Activated T-cell treated with anti-CD3 and anti-CD28 coated beads for 48 hours (primary cell): Measurements from ENCODE around the gene RNF157.
"Not testable (repeated sequence)": the region's sequence is repeated elsewhere in the genome, so short reads cannot be mapped to it uniquely, and the experiment has no call there.

Experiments
- DNase-seq: peaks from one replicate; pipeline ENCODE4 v3.0.0-alpha.2; 2020; ENCODE audit warnings: low read depth

RNF157 gene

DNA sequence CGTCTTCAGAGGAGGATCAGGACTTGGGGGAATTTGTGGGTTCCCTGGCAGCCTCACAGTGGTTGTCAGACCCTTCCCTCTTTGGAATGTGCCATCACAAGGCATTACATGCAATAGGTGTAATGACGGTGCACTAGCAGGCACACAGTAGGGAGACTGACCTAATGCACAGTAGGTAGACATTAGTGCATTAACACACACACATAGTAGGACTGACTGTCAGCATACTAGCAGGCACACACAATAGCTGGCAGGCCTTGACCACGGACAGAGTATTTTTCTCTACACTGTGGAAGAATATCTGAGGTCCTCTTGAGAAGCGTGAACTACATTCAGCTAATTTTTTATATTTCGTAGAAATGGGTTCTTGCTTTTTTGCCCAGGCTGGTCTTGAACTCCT is 14.0 kb upstream of the RNF157 start:
- DNase-seq: no peak

DNA sequence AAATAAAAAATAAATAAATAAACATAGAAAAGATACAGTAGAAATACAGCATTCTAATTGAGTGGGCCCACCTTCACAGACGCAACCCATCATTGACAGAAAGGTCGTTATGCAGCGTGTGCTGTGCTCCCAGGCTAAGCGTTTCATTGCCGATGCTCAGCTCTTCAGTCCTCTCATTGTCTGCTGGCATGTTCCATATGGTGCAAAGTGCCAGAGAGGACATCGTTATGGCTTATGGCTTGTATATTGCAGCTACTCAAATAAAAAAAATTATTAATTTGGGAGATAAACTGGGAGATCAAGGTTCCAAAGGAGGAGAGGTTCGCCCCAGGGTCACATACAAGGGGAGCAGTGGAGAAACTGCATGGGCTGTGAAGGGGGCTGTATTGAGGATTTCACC is 13.5 kb upstream of the RNF157 start:
- DNase-seq: no peak

DNA sequence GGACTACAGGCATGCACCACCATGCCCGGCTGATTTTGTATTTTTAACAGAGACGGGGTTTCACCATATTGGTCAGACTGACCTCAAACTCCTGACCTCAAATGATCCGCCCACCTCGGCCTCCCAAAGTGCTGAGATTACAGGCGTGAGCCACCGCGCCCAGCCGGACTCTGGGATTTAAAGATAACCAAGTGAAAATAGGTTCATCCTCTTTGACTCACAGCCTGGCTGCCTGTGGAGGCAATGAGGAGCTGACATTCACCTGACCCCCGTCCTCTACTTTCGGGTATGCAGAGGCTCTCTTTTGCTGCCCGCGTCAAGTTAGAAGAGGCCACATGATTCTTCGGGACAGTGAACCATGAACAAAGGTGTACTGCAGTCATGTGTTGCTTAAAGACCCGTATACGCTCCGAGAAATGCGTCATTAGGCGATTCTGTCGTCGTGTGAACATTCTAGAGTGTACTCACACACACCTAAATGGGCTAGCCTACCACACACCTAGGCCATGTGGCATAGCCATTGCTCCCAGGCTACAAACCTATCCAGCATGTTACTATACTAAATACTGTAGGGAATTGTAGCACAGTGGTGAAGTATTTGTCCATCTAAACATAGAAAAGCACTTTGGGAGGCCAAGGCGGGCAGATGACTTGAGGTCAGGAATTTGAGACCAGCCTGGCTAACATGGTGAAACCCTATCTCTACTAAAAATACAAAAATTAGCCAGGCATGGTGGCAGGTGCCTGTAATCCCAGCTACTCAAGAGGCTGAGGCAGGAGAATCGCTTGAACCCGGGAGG is 12.9 kb upstream of the RNF157 start:
- DNase-seq: not testable (repeated sequence)

DNA sequence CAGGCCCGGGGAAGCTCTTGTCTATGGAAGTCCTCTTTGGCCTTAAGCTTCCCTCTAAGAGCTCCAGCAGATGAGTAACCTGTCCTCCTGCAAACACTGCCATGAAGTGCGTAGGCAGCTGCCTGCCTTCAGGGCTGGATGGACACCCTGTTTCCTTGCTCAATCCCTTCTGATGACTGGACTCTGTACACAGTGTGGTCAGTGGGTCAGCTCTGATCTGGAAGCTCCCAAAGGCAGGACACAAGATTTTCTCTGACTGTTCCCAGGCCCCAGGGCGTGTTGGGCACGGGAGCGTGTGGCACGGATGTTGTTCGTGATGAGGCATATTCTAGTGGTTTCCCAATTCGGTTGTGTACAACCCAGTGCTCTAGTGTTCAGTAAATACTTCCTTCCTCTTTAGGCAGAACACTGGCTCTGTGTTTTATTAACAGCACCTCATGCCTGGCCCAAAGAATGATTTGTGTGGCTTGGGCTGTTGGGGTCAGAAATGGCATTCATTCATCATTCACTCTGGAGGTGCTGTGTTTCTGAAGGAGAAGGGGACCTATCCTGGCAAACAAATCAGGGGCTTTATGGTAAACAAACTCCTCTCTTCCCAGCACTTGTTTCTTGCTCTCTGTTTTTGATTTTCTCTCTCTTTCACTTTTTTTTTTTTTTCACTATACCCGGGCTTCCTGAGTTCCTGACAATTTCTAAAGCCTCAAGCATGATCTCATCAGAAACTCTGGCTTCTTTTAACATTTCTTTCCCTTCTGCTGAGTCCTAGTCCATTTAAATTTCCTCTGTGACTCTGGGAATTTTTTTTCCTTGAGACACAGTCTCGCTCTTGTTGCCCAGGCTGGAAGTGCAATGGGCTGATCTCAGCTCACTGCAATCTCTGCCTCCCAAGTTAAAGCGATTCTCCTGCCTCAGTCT is 12.0 kb upstream of the RNF157 start:
- DNase-seq: no peak

DNA sequence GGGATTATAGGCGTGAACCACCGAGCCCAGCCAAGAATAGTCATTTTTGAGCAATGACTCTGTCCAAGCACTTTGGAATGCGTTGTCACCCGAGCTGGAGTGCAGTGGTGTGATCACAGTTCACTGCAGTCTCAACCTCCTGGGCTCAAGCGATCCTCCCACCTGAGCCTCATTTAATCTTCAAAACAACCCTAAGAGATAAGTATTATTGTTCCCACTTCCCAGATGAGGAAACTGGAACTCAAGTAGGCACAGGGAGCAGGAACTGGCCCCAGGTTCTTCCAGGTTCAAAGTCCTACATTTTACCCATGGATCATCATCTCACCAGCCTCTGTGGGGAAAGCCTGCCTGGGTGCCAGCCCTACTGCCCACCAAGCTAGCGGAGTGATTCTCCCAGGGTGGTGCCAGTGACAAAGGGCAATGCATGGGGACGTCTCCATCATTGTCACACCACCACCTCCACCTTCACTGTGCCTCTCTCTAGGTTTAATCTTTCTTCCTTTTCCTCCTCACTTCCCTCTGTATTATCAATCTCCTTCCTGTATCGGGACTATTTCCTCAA is 11.3 kb upstream of the RNF157 start:
- DNase-seq: no peak

DNA sequence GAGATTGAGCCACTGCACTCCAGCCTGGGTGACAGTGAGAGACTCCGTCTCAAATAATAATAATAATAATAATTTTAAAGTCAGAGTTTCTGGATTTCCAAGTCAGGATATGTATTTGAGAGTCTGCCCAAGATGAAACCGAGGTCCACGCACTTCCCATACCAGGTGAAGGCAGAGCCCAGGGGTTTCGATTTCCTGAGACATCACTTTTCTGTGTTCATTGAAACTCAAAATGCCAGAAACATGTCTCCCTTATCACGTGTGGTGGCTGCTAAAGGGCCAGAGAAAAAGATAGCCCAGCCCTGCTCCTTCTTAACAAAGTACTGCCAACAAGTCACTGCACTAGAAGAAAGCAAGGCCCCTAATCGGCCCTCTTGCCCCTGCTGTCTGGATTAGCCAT is 9.8 kb upstream of the RNF157 start:
- DNase-seq: no peak

DNA sequence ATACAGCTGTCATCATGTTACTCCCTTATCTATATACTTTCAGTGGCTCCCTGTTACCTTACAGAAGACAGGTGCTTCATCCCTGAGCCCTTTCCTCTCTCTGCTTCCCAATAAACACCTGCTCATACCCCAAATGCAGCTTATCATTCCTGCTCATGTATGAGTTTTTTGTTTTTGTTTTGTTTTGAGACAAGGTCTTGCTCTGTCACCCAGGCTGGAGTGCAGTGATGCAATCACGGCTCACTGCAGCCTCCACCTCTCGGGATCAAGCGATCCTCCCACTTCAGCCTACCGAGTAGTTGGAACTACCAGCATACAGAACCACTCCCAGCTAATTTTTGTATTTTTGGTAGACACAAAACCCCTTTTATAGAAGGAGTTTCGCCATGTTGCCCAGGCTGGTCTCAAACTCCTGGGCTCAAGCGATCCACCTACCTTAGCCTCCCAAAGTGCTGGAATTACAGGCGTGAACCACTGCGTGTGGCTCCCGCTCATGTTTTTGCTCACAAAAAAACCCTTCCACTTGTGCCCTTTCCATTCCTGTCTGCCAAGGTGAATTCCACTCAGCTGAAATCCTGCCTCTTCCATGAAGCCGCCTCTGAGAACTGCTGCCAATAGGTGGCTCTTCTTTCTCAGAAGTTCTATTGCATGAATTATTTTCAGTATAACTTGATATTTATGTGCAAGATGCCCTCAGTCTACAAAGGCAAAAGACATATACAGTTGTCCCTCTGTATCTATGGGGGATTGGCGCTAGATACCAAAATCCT is 7.9 kb upstream of the RNF157 start:
- DNase-seq: no peak

DNA sequence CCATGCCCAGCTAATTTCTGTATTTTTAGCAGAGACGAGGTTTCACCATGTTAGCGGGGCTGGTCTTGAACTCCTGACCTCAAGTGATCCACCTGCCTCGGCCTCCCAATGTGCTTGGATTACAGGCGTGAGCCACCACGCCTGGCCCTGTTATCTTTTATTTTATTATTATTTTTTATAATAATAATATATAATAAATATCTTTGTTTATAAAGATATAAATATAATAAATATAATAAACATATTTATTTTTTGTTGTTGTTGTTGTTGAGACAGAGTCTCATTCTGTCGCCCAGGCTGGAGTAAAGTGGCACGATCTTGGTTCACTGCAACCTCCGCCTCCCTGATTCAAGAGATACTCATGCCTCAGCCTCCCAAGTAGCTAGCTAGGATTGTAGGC is 7.0 kb upstream of the RNF157 start:
- DNase-seq: no peak

DNA sequence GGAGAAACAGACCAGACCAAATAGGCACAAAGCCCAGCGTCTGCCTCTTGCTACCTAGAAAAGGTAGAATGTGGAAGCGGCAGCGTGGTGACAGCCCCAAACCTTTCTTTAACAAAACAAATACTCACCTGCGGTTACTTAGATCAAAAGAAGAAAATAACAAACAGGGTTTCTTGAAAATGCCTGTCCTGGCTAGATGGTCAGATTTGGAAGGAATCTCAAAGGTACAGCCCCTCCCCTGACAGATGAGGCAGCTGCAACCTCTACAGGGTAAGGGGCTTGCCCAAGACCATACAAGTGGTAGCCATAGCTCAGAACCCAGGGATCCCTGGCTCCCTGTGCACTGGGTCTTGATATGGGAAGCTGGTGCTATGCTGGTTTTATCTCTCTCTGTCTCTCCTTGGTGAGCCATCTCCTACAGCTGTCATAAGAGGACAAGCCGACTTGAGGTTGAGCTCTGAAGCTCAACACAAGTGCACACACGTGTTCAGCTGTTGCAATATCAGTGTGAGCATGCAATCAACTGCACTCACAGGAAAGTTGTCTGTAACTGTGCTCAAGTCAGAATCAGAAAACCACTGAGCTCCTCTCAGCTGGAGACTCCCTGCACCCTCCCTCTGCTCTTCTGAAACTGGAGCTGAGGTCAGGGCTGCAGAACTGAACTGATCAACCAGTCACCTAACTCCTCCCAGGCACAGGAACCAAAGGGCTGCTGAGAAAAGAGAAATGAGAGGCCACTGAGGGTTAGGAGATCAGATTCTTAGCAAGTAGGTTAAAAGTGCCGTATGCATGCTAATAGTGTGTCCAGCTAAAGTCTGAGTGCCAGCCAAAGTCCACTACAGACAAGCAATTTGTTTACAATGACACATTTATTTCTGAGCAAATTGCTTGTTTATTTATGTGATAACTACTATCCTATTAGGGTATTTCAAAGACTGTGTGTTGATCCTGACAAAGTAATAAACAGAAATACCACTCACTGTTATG is 6.1 kb upstream of the RNF157 start:
- DNase-seq: no peak

DNA sequence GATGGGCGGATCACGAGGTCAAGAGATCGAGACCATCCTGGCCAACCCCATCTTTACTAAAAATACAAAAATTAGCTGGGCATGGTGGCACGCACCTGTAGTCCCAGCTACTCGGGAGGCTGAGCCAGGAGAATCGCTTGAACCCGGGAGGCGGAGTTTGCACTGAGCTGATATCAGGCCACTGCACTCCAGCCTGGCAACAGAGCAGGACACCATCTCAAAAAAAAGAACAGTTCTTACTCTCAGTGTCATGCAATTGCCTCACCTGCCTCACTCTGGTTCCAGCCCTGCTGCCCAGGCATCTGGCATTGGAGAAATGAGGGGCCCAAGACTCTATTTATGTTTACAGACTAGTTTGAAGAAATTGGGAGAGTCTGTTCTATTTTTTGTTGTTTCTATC is 4.4 kb upstream of the RNF157 start:
- not testable (repeated sequence) for DNase-seq

DNA sequence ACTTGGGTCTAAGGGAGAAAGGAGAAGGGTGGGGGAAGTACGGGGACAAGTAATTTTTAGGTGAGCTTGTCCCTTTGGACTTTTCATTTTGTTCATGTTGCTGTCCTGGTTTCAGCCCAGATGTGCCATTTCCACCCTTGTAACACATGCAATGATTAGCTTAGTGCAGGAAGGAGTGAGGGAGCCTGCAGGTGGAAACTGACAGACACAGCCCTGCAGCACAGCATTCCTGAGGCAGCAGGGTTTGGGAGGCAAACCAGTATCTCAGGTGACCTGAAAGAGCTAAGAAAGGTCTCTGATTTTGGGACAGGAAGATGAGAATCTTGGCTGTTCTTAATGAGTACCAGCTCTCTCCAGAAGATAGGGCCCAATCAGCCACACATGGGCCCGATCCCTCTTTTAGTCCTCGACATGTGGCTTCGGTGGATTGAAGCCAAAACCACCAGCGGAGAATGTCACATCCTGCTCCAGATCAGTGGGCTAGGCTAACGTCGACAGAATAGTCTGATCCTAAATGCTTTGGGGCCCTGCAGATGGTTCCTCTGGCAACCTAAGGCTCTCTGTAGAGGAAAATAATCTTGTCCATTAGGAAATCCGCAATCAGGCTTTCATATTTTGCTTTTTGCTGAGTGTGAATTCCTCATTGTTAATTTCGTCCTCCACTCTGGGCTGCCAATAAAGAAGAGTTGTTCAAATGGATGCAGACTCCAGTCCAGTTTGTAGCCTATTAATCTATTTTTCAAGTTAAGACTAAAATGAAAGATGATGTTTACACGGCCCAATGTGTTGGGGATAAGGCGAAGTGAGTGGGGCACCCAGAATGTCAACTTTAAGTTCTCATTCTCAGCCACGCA is 3.8 kb upstream of the RNF157 start:
- DNase-seq: no peak

DNA sequence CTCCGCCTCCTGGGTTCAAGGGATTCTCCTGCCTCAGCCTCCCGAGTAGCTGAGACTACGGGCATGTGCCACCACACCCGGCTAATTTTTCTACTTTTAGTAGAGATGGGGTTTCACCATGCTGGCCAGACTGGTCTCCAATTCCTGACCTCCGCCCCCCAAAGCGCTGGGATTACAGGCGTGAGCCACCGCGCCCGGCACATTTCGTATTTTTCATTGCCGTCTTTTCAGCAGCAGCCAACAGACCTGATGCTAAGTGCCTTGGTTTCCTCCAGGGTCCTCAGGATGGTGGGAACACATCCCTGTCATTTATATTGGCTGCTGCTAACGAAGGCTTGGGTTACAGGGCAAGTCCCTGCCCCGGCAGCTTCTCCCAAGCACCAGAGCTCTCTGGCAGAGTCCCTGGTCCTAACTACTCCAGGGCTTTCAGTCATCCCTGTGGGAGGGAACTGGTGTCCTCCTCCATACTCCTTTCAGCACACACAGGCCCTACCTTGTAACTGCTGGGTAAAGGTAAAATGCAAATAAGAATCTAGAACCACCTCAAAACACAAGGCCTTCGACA is 1.5 kb upstream of the RNF157 start:
- no peak for DNase-seq

DNA sequence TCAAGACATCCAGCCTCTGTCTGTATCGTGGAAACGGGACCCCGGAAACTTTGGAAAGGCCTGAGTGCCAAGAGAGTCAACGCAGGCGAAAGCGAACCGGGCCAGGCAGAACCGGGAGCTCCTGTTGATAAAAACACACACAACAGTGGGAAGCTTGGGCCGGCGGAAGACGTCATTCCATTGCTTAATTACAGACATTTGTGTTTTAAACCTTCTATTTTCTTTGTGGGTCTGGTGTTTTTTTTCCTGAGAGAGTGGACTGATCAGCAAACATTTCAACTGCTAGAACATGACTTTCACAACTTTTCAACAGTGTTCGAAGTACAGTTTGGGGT is 878 bp upstream of the RNF157 start:
- no peak for DNase-seq

DNA sequence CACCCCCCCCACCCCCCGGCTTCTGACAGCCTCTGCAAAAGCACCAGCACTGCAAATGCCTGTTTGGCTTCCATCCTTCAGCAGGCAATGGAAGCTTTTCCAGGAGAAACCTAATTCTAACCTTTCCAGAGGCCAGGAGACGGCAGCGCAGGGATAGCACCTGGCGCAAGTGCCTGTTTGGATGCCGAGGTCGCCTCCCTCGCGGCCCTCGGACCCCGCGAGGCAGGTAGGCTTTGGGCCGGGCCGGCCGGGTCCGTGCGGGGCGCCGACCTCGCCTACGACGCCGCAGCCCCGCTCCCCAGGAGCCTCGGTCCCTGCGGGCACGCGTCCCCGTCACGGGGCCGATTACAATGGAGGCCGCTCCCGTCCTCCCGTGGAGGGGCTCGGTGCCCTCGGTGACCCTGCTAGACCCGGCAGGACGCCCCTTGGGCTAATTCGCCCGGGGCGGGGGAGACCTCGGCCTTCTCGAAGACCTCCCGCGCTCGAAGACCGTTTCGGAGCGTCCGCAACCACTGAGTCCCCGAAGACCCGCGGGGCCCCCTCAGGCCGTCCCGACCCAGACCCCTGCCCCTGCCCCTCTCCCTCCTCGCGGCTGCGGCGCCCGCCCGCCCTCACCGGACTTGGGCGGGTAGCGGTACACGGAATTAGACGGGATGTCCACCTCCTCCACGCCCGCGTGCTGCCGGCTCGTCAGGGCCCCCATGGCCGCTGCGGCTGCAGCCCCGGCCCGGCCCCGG is 587 bp downstream of the RNF157 start:
- DNase-seq: no peak

DNA sequence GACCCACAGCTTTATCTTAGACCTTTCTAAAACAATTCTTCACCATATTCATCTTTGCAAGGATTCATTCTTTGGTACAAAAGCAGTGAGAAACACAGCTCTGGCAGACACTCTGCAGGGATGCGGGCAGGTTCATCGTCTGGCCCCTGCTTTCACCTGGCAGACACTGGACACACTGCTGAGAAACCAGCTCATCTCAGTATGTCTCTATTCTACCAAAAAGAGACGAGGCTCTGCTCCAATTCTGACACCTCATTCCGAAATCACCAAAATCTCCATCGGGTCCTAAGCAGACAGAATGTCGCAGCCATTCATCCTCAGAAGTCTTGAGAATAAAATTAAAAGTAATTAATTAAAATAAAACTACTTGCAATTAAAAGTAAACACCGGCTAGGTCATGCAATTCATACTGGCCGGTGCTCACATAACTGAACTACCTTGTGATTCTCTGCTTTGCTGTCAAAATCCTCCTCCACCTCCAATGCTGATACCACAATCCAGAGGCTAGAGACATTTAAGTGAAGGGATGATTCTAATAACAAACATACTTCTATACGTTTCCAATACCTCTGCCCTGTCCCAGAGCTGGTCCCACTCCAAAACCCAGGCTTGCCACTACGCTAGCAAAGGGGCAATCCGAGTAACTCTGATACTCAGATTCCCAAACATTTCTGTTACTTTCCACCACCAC is 1.3 kb downstream of the RNF157 start:
- no peak for DNase-seq

DNA sequence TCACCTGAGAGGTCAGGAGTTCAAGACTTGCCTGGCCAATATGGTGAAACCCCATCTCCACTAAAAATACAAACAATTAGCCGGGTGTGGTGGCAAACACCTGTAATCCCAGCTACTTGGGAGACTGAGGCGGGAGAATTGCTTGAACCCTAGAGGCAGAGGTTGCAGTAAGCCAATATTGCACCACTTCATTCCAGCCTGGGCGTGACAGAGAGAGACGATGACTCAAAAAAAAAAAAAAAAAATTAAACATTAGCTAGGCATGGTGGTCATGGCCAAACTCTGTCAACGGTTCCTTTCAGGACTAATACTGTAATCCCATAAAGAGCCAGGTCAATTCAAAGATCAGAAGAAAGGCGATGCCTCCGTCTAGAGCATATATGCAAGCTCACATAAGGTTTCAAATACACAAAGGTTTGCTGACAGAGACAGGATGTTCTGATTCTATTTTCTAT is 2.4 kb downstream of the RNF157 start:
- DNase-seq: no peak

DNA sequence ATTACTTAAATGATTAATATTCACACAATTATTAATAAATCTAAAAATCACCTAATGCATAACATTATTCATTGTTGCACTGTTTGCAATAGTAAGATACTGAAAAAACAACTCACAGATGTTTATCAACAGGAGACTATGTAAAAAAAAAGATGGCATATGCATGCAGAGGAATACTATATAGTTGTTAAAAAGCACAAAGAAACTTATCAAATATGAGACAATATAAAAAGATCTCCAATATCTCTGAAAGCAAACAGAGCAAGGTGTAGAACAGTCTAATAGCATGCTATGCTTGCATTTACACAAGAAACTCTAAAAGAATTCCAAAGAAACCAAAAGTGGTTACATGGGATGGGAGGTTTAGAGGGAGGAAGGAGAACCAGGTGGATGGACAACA is 3.7 kb downstream of the RNF157 start:
- DNase-seq: no peak

DNA sequence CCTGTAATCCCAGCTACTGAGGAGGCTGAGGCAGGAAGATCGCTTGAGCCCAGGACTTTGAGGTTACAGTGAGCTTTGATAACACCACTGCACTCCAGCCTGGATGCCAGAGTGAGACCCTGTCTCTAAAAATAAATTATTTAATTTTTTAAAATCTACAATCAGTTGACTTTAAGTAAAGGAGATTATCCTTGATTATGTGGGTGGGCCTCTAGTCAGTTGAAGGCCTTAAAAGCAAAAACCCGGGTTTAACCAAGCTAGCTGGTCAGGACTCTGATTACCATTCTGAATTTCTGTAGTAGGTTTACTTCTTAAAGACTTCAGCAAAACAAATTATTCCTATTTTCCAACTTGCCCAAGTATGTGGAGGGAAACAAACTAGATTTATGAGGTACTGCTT is 4.4 kb downstream of the RNF157 start:
- DNase-seq: no peak

DNA sequence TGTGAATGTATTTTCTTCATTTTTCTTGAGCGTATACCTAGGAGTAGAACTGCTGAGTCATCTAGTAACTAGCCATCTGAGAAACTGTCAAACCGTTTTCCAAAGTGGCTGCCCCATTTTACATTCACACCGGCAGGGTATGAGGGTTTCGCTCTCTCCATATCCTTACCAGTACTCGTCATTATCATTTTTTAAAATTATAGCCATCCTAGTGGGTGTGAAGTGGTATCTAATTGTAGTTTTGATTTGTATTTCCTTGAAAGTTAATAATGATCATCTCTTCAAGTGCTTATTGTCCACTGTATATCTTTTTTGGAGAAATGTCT is 6.0 kb downstream of the RNF157 start:
- no peak for DNase-seq
